ENCODE measurements around the gene SEMA5A.

- TF ChIP-seq CTCF (IDR thresholded peaks at IDR 0.05) (no peak), POLR2A (IDR thresholded peaks at IDR 0.05) (no peak)
Observed at GRCh38 chr5:9071074-9071473, 474.8 kb downstream of the SEMA5A start.

Data from uterus (tissue), 2 donors.